Heart left ventricle (tissue), 13 donors: ENCODE measurements around the gene STEAP2.

Experiments
- CTCF ChIP-seq, 12 donors: fragments of 200-600 bp; sonication (generic) in 4 of 12; IDR thresholded peaks; one replicate each; pipeline versions ENCODE4 v1.5.0 to v1.8.0; 2018 to 2022; ENCODE audit warnings: antibody characterized with exemption in 12 of 12, mild to moderate bottlenecking in 5 of 12
- POLR2A ChIP-seq, 2 donors: fragments of 450-650 bp; IDR thresholded peaks; one replicate each; pipeline ENCODE4 v1.6.1; 2017; ENCODE audit warnings: antibody characterized with exemption in 2 of 2, mild to moderate bottlenecking in 2 of 2, moderate library complexity in 2 of 2
- donor health status: ischemic (EF 13 %, LVEDD 7.1; RV severe dilation, severe dysfunction).
- donor health status: DM: no; HTN: yes; CAD: no.
- donor health status: DM: no; HTN: no; CAD: no.
- donor health status: ischemic (EF 25% LVEDD 6.9; RV normal size, moderate dysfunction).
- donor health status: ischemic (EF 25% LVEDD 5.7; RV mildly dilated, moderate dysfunction).
- donor health status: ischemic (EF 35%, LVEDD 5.7; RV mildly dilated, moderate dysfunction).
- donor health status: nonischemic (EF 11% LVEDD 7.7; RV severe dilation, severe dysfunction).
- donor health status: DM: yes; HTN: yes; CAD: no.
- donor health status: PGD.
- donor health status: ischemic (EF 29% LVEDD 5.4; RV normal size, mild dysfunction).
- donor health status: nonischemic (EF 23%, LVEDD 6.1; RV moderate dilation, normal function).

DNA sequence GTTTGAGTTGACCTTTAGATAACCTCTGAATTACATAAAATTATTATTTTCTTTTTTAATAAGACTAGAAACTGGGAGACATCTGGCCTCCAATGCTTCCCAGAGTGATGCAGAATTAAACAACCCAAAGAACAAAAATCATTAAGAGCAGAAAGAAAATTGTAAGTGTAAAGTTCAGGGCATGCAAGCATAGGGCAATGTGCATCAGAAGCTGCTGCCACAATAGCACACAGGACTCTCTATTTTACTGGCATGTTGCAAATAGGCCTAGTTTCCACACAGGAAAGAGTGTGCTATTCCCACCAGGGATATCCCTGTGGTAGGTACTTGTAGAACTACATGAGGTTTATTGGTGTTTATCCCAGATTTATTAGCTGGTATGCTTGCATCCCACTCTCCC lies 20.5 kb upstream of the STEAP2 start:
- TF ChIP-seq CTCF (IDR thresholded peaks at IDR 0.05), result no peak
- no peak for TF ChIP-seq POLR2A (IDR thresholded peaks at IDR 0.05)
